Cardiac muscle cell (in vitro differentiated cells and primary cell): ENCODE data around the gene RAB40C. TPM values are rescaled to one million over a fixed set of nuclear protein-coding genes. Genes with fewer than 3 reads are reported as not detected.
A peak's percentile ranks its signal among the peaks of the same experiment; 100 is the strongest.

Source experiments
- DNase-seq, 2 donors: peaks; one replicate each; pipeline versions ENCODE4 v3.0.0 to v3.0.0-alpha.2; 2010 to 2017; ENCODE audit warnings: low read depth in 1 of 2, low spot score in 1 of 2
- H3K27ac ChIP-seq: fragments of 200-600 bp; sonication (generic); 2 replicates; pipeline ENCODE4 v1.5.1; 2016
- H3K27me3 ChIP-seq: fragments of 200-600 bp; sonication (generic); 2 replicates; pipeline ENCODE4 v1.6.0; 2016; ENCODE audit warnings: control low read depth
- H3K36me3 ChIP-seq: fragments of 200-600 bp; sonication (generic); 2 replicates; pipeline ENCODE4 v1.5.1; 2016; ENCODE audit warnings: control low read depth
- H3K4me1 ChIP-seq: fragments of 200-600 bp; sonication (generic); 2 replicates; pipeline ENCODE4 v1.8.1; 2017; ENCODE audit warnings: low read depth, mild to moderate bottlenecking, mixed run types
- H3K4me3 ChIP-seq: fragments of 200-600 bp; sonication (generic); 2 replicates; pipeline ENCODE4 v1.5.1; 2016; ENCODE audit warnings: mild to moderate bottlenecking
- H3K9me3 ChIP-seq: fragments of 200-600 bp; sonication (generic); 2 replicates; pipeline ENCODE4 v1.5.1; 2017; ENCODE audit warnings: low read depth, mild to moderate bottlenecking, control low read depth
- polyA plus RNA-seq: library from polyadenylated mRNA; unstranded; fragments of >200 nt; fragmentation: Nextera tagmentation; extraction: Ambion mirVana; gene quantifications from 2 replicates; pipeline ENCODE4 v1.2.1, GENCODE V29; 2016
- total RNA-seq: library from RNA; depleted of rRNA; stranded (reverse); fragments of >200 nt; gene quantifications from 2 replicates; pipeline ENCODE4 v1.2.3, GENCODE V29; 2016
- TF ChIP-seq, protein P1 (sequence below): IDR thresholded peaks from 2 replicates; pipeline ENCODE4 v1.5.1; 2012; ENCODE audit warnings: low read depth, mild to moderate bottlenecking, low read length

Gene RAB40C
- total and polyA plus RNA-seq, 2 experiments from 2014 or later: 30.8 to 45.9 TPM

DNA sequence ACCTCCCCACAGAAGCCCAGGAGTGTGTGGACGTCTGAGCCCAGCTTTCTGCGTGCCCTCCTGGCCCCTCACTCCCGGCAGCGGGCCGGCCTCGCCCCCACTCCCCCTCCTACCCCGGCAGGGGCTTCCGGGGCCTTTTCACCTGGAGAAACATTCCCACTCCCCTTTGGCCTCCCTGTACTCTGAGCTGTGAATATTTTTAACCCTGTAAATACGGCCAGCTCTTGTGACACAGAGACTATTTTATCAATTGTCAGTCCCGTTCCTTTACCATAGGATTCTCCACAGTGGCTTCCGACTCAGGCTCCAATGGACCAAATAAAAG lies 35.6 kb upstream of the RAB40C start:
- DNase-seq: no peak
- H3K27me3 ChIP-seq: peaks cover 11% of the 10 kb centered on the region
- TF ChIP-seq, protein P1, sequence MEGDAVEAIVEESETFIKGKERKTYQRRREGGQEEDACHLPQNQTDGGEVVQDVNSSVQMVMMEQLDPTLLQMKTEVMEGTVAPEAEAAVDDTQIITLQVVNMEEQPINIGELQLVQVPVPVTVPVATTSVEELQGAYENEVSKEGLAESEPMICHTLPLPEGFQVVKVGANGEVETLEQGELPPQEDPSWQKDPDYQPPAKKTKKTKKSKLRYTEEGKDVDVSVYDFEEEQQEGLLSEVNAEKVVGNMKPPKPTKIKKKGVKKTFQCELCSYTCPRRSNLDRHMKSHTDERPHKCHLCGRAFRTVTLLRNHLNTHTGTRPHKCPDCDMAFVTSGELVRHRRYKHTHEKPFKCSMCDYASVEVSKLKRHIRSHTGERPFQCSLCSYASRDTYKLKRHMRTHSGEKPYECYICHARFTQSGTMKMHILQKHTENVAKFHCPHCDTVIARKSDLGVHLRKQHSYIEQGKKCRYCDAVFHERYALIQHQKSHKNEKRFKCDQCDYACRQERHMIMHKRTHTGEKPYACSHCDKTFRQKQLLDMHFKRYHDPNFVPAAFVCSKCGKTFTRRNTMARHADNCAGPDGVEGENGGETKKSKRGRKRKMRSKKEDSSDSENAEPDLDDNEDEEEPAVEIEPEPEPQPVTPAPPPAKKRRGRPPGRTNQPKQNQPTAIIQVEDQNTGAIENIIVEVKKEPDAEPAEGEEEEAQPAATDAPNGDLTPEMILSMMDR: no peak
- H3K9me3 ChIP-seq: no peaks in the 10 kb centered on the region
- H3K4me3 ChIP-seq: no peak overlapping the region
- H3K36me3 ChIP-seq: peaks cover 6% of the 10 kb centered on the region
- no peaks in the 10 kb centered on the region for H3K4me1 ChIP-seq
- H3K27ac ChIP-seq: no peak overlapping the region

DNA sequence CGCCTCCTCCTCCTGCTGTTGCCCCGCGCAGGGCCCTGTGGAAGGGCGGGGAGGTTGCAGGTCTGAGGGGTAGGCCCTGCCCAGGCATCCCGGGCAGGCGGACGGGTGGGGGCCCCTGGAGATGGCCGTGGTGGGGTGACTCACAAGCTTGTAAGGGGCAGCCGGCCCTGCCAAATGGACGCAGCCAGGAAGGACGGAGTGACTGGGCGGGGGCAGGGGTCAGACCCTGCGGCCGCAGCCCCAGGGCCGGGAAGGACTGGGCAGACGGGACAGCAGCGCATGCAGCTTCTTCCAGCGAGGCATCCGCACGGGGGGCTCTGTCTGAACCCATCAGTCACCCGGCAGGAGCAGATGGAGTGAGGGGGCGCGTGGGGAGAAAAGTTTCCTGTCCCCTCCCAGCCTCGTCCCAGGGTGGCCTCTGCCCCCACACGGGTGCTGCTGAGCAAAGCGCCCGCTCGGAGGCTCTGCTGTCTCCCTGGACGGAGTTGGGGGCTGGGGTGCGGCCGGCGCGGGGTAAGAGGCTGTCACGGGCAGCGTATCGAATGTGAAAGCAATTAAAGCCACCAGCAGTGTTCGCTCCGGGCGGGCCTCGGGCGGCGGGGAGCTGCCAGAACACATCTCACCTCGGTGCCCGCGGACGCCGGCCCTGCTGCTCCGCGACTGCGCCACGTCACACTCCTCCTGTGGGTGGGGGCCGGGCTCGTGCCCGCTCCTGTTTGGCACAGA lies 35.1 kb upstream of the RAB40C start:
- Histone ChIP-seq H3K27ac (no peak overlapping the region), H3K4me1 (no peaks in the 10 kb centered on the region), H3K9me3 (no peaks in the 10 kb centered on the region), H3K27me3 (peaks cover 17% of the 10 kb centered on the region), H3K4me3 (no peak overlapping the region), H3K36me3 (peaks cover 1% of the 10 kb centered on the region)
- peak in 1 of 2 donors; percentile 37 for DNase-seq
- TF ChIP-seq, protein P1: no peak

DNA sequence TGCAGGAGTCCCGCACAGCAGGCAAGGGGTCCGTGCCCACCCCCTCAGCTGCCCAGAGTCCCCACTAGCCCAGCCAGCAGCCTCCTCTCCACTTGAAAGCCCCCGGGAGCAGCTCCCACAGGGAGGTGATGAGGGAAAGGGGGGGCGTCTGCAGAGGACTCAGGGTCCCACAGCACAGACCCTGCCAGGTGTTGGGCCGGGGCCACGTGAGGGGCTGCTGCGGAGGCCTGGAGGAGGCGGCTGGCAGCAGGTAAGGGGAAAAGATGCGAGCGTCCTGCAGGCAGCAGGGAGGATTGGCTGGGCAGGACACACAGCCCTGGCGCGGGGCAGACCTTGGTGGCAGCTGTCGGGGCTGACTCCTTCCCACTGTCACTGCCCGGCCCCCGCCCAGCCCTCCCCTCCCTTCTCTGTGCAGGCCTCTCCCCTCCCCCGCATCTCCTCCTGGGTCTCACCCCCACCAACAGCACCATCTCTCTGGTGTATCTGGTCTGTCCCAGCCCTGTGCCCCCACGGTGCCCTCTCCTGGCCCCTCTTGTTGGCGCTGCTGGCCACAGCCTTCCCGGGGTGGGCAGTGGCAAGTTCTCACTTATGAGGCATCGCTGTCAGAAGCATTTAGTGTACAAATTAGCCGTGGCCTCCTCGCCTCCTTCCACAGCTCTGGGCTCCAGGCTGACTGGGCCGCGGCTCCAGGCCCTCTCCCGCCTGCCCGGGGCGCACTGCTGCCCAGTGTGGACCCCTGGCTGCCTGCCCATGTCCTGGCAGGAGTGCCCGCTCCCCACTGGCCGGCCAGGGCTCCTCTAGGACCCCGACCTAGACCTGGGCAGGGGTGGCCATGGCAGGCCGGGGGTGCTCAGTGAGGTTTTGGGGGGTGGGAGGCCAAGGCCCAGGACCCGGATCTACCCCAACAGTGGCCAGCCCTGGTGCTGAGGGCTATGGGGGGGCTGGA lies 34.1 kb upstream of the RAB40C start:
- no peak for DNase-seq
- no peak overlapping the region for H3K27ac ChIP-seq
- no peaks in the 10 kb centered on the region for H3K4me1 ChIP-seq
- TF ChIP-seq, protein P1: no peak
- H3K9me3 ChIP-seq: no peaks in the 10 kb centered on the region
- no peak overlapping the region for H3K4me3 ChIP-seq
- H3K27me3 ChIP-seq: peaks cover 27% of the 10 kb centered on the region
- H3K36me3 ChIP-seq: no peaks in the 10 kb centered on the region

DNA sequence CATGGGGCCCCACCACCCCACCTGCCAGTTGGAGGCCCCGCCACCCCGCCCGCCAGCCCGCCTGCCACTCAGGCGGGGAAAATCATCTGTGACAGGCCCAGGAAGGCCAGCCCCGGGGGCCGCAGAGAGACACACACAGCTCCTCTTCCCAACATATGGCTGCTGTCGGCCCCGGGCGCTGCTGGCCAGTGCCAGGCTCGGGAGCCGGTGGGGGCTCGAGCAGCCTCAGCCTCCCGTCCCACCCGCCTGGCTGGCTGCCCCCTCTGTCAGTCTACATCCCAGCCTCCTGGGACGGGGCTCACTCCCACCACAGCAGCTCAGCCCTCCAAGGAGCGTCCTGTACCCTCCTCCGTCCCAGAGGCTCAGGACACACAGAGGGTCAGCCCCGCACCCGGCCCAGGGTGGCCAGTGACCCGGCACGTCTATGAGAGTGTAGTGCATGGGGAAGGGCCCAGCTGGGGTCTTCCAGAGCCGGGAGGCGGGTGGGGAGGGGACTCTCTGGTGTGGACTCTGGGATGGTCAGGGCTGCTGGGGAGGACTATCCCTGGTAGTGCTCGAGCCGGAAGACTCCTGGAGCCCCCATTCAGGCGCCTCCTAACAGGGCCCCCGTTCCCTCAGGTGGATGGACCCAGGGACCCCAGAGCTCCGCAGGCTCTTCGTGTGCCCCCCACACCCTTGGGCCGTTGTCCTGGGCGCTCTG lies 33.2 kb upstream of the RAB40C start:
- Histone ChIP-seq H3K4me3 (no peak overlapping the region), H3K27ac (no peak overlapping the region), H3K4me1 (no peaks in the 10 kb centered on the region), H3K27me3 (peaks cover 35% of the 10 kb centered on the region), H3K9me3 (no peaks in the 10 kb centered on the region), H3K36me3 (no peaks in the 10 kb centered on the region)
- TF ChIP-seq, protein P1: no peak
- DNase-seq: no peak

DNA sequence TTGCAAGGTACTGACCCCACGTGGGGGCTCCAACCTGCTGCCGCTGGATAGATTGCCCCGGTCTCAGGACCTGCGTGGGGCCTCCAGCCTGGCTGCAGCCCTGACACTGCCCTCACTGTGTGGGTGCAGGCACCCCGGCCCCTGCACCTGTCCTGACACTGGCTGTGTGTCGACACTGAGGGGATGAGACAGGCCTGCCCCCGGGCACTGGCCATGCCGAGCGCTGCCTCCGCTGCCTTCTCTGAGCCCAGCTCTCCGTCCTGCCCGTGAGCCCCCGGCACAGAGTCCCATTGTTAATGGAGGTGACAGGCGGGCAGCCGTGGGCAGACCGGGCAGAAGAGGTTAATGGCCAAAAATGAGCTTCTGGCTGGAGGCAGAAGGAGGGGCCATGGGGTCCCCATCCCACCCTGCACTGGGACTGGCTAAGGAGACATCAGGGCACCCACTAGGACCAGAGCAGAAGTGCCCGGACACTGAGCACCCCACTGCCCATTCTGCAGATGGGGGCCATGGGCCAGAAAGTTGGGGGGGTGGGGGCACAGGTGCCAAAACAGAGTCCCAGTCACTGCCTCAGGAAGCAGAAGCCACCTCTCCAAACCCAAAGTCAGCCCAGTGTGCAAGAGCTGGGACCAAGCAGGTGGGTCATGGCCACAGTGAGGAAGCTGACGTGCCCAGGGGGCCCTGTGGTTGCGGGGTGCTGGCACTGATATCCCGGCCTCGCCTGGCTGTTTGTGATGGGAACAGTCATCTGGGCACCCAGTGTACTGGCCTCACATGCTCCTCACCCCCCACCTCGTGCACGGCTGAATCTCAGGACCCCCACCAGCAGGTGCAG lies 32.2 kb upstream of the RAB40C start:
- Histone ChIP-seq H3K4me3 (no peak overlapping the region), H3K4me1 (no peaks in the 10 kb centered on the region), H3K36me3 (no peaks in the 10 kb centered on the region), H3K27ac (no peak overlapping the region), H3K27me3 (peaks cover 42% of the 10 kb centered on the region), H3K9me3 (no peaks in the 10 kb centered on the region)
- TF ChIP-seq, protein P1: no peak
- no peak for DNase-seq
